Keratinocyte (primary cell): ENCODE data around the gene SYNE4.

Source experiments
- EZH2 ChIP-seq: IDR thresholded peaks from one replicate; pipeline ENCODE4 v1.6.1; 2012; ENCODE audit warnings: inconsistent platforms, mild to moderate bottlenecking, low read length, moderate library complexity
- TF ChIP-seq, protein P1 (sequence below), 3 experiments: IDR thresholded peaks in 1 of 3; conservative IDR thresholded peaks in 1 of 3; optimal IDR thresholded peaks in 1 of 3; 2 replicates in 2 of 3; 3 replicates in 1 of 3; pipeline versions ENCODE3 to v1.5.1; 2011; ENCODE audit warnings: low read length in 3 of 3, mild to moderate bottlenecking in 3 of 3, moderate library complexity in 2 of 3, control low read depth in 1 of 3, inconsistent platforms in 1 of 3; ENCODE audit not compliant: insufficient read depth in 2 of 3; ENCODE audit errors: extremely low read depth in 1 of 3

DNA sequence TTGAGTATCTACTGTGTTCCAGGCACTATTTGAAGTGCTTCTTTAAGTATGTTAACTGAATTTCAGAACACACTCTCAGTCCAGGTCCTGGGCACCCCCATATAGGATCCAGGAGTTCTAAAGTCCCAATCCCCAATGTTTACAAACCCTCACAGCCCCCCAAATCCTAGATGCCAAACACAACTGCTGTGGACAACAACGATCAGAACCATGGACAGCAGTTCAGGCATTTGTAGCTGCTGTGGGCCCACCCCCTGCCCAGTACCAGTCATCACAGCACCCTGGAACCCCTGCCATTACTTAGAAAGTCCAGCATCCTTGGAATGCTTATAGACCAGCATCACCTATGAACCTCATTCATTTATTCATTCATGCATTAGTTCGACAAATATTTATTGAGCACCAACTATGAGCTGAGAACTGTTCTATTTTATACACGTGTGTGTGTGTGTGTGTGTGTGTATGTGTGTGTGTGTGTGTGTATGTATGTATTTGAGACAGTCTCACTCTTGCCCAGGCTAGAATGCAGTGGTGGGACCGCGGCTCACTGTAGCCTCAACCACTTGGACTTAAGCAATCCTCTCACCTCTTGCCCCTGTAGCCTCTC, 32.9 kb downstream of the SYNE4 start:
- TF ChIP-seq, protein P1, sequence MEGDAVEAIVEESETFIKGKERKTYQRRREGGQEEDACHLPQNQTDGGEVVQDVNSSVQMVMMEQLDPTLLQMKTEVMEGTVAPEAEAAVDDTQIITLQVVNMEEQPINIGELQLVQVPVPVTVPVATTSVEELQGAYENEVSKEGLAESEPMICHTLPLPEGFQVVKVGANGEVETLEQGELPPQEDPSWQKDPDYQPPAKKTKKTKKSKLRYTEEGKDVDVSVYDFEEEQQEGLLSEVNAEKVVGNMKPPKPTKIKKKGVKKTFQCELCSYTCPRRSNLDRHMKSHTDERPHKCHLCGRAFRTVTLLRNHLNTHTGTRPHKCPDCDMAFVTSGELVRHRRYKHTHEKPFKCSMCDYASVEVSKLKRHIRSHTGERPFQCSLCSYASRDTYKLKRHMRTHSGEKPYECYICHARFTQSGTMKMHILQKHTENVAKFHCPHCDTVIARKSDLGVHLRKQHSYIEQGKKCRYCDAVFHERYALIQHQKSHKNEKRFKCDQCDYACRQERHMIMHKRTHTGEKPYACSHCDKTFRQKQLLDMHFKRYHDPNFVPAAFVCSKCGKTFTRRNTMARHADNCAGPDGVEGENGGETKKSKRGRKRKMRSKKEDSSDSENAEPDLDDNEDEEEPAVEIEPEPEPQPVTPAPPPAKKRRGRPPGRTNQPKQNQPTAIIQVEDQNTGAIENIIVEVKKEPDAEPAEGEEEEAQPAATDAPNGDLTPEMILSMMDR (optimal IDR thresholded peaks at IDR 0.05 in 1 of 3, IDR thresholded peaks at IDR 0.05 in 1 of 3, conservative IDR thresholded peaks at IDR 0.05 in 1 of 3; ENCODE audit: extremely low read depth in 1 of 3, insufficient read depth in 2 of 3, low read length in 3 of 3), result no peak
- no peak for TF ChIP-seq EZH2
